Measurements from ENCODE around the gene CEP70. TPM values are rescaled to one million over a fixed set of nuclear protein-coding genes. Genes with fewer than 3 reads are reported as not detected.
"Not testable (repeated sequence)": the region's sequence is repeated elsewhere in the genome, so short reads cannot be mapped to it uniquely, and the experiment has no call there.

CEP70 gene
- total RNA-seq, 1 donor from 2014 or later: 44.3 TPM

- Mint-ChIP-seq H3K4me3 (no peak overlapping the region), H3K9me3 (no peaks in the 10 kb centered on the region), H3K36me3 (no peaks in the 10 kb centered on the region), H3K4me1 (ENCODE audit: unreplicated experiment) (no peaks in the 10 kb centered on the region), H3K27me3 (no peaks in the 10 kb centered on the region), H3K27ac (no peak overlapping the region)
- DNase-seq (ENCODE audit: extremely low spot score, unreplicated experiment): peak; percentile 44
- TF ChIP-seq CTCF (conservative IDR thresholded peaks at IDR 0.05): no peak
These were observed 135.1 kb downstream of the CEP70 start for GRCh38 chr3:138458774-138459499.

- H3K27me3 Mint-ChIP-seq: no peaks in the 10 kb centered on the region
- TF ChIP-seq CTCF (conservative IDR thresholded peaks at IDR 0.05): no peak
- no peaks in the 10 kb centered on the region for H3K9me3 Mint-ChIP-seq
These were observed 136.0 kb downstream of the CEP70 start for GRCh38 chr3:138457863-138458735.

GRCh38 chr3:138456961-138457862, 136.8 kb downstream of the CEP70 start:
- peak; percentile 58 for DNase-seq (ENCODE audit: extremely low spot score, unreplicated experiment)
- Mint-ChIP-seq H3K27ac (no peak overlapping the region), H3K4me3 (no peak overlapping the region), H3K9me3 (no peaks in the 10 kb centered on the region), H3K36me3 (no peaks in the 10 kb centered on the region), H3K4me1 (ENCODE audit: unreplicated experiment) (no peaks in the 10 kb centered on the region), H3K27me3 (no peaks in the 10 kb centered on the region)
- TF ChIP-seq CTCF (conservative IDR thresholded peaks at IDR 0.05): no peak

More at GRCh38 chr3:138457863-138458735, 136.0 kb downstream of the CEP70 start:
- DNase-seq (ENCODE audit: extremely low spot score, unreplicated experiment): no peak
- no peaks in the 10 kb centered on the region for H3K36me3 Mint-ChIP-seq
- no peak overlapping the region for H3K27ac Mint-ChIP-seq
- no peak overlapping the region for H3K4me3 Mint-ChIP-seq
- no peaks in the 10 kb centered on the region for H3K4me1 Mint-ChIP-seq (ENCODE audit: unreplicated experiment)

GRCh38 chr3:138455801-138456716, 138.0 kb downstream of the CEP70 start:
- Mint-ChIP-seq H3K4me3 (no peak overlapping the region), H3K4me1 (ENCODE audit: unreplicated experiment) (no peaks in the 10 kb centered on the region), H3K9me3 (no peaks in the 10 kb centered on the region), H3K27ac (no peak overlapping the region), H3K27me3 (no peaks in the 10 kb centered on the region), H3K36me3 (no peaks in the 10 kb centered on the region)
- DNase-seq (ENCODE audit: extremely low spot score, unreplicated experiment): peak; percentile 54
- TF ChIP-seq CTCF (conservative IDR thresholded peaks at IDR 0.05): no peak

- H3K27me3 Mint-ChIP-seq; H3K9me3 Mint-ChIP-seq; H3K27ac Mint-ChIP-seq; DNase-seq (ENCODE audit: extremely low spot score, unreplicated experiment); H3K4me1 Mint-ChIP-seq (ENCODE audit: unreplicated experiment); H3K36me3 Mint-ChIP-seq; H3K4me3 Mint-ChIP-seq: not testable (repeated sequence)
These were observed 140.1 kb downstream of the CEP70 start for GRCh38 chr3:138453940-138454339.

Measured in type B pancreatic cell (in vitro differentiated cells).